GM21381 (cell line): Measurements from ENCODE around the gene PAQR5.
"Not testable (repeated sequence)": the region's sequence is repeated elsewhere in the genome, so short reads cannot be mapped to it uniquely, and the experiment has no call there.

Experiments used
- ATAC-seq: cut with Tn5 transposase; IDR thresholded peaks from one replicate; pipeline ENCODE4 v1.9.1; 2021; ENCODE audit warnings: mild to moderate bottlenecking, moderate library complexity; ENCODE audit not compliant: unreplicated experiment

The PAQR5 gene

GRCh38 chr15:69292826-69293420 lies 5.8 kb upstream of the PAQR5 start:
- no peak for ATAC-seq

- ATAC-seq = no peak
Measured at GRCh38 chr15:69293741-69294615, 4.7 kb upstream of the PAQR5 start.

- no peak for ATAC-seq
Measured at GRCh38 chr15:69296606-69297005, 2.1 kb upstream of the PAQR5 start.

- no peak for ATAC-seq
Measured at GRCh38 chr15:69297642-69298353, 914 bp upstream of the PAQR5 start.

- ATAC-seq = no peak
Measured at GRCh38 chr15:69298354-69298696, 387 bp upstream of the PAQR5 start.

- ATAC-seq = no peak
Measured at GRCh38 chr15:69299451-69299886, 757 bp downstream of the PAQR5 start.

- ATAC-seq = no peak
Measured at GRCh38 chr15:69299943-69300588, 1.4 kb downstream of the PAQR5 start.

GRCh38 chr15:69301101-69301500 lies 2.4 kb downstream of the PAQR5 start:
- not testable (repeated sequence) for ATAC-seq

- ATAC-seq = not testable (repeated sequence)
Measured at GRCh38 chr15:69302087-69302486, 3.4 kb downstream of the PAQR5 start.

- no peak for ATAC-seq
Measured at GRCh38 chr15:69302929-69303328, 4.2 kb downstream of the PAQR5 start.

- no peak for ATAC-seq
Measured at GRCh38 chr15:69303337-69304181, 4.8 kb downstream of the PAQR5 start.

- ATAC-seq = no peak
Measured at GRCh38 chr15:69304182-69304545, 5.5 kb downstream of the PAQR5 start.

- ATAC-seq = no peak
Measured at GRCh38 chr15:69305204-69305931, 6.7 kb downstream of the PAQR5 start.

GRCh38 chr15:69305933-69306568 lies 7.3 kb downstream of the PAQR5 start:
- no peak for ATAC-seq

GRCh38 chr15:69307939-69308338 lies 9.2 kb downstream of the PAQR5 start:
- no peak for ATAC-seq

GRCh38 chr15:69308949-69309348 lies 10.2 kb downstream of the PAQR5 start:
- no peak for ATAC-seq

GRCh38 chr15:69311319-69311721 lies 12.6 kb downstream of the PAQR5 start:
- ATAC-seq = no peak

- ATAC-seq = no peak
Measured at GRCh38 chr15:69313432-69314000, 14.8 kb downstream of the PAQR5 start.

GRCh38 chr15:69314131-69314530 lies 15.4 kb downstream of the PAQR5 start:
- no peak for ATAC-seq
